Prostate gland (tissue), 2 donors: ENCODE results near the gene PEF1. TPM values are rescaled to one million over a fixed set of nuclear protein-coding genes. Genes with fewer than 3 reads are reported as not detected.

Source experiments
- DNase-seq: peaks from one replicate; pipeline ENCODE4 v3.0.0-alpha.2; 2019; ENCODE audit warnings: low spot score
- H3K27ac ChIP-seq, 2 donors: fragments of 200-600 bp; sonication (generic); 2 replicates each; pipeline ENCODE4 v1.5.1; 2017 to 2019
- H3K27me3 ChIP-seq: fragments of 200-600 bp; sonication (generic); replicated peaks from 2 replicates; pipeline ENCODE4 v1.5.1; 2019; ENCODE audit not compliant: insufficient read depth
- H3K36me3 ChIP-seq, 2 donors: fragments of 200-600 bp; sonication (generic); 1 replicate in 1 of 2; 2 replicates in 1 of 2; pipeline versions ENCODE4 v1.5.1 to v1.8.1; 2017 to 2019
- H3K4me1 ChIP-seq: fragments of 200-600 bp; sonication (generic); replicated peaks from 2 replicates; pipeline ENCODE4 v1.5.1; 2019
- H3K4me3 ChIP-seq, 2 donors: fragments of 200-600 bp; sonication (generic); 2 replicates each; pipeline ENCODE4 v1.5.1; 2017 to 2019
- H3K9me3 ChIP-seq: fragments of 200-600 bp; sonication (generic); 2 replicates; pipeline ENCODE4 v1.5.1; 2017
- CTCF ChIP-seq, 4 experiments: fragments of 200-600 bp in 2 of 4; fragments of 450-650 bp in 2 of 4; sonication (generic) in 2 of 4; IDR thresholded peaks; 1 replicate in 3 of 4; 2 replicates in 1 of 4; pipeline ENCODE4 v1.5.1; 2016 to 2019; ENCODE audit warnings: antibody characterized with exemption in 4 of 4, mild to moderate bottlenecking in 2 of 4, moderate library complexity in 2 of 4
- POLR2A ChIP-seq: fragments of 450-650 bp; IDR thresholded peaks from one replicate; pipeline ENCODE4 v1.6.1; 2016; ENCODE audit warnings: antibody characterized with exemption, mild to moderate bottlenecking
- POLR2AphosphoS5 ChIP-seq: sonication (generic); formaldehyde crosslinking; IDR thresholded peaks from one replicate; pipeline ENCODE4 v1.6.1; 2017; ENCODE audit warnings: antibody characterized with exemption
- WGBS: methylation state at CpG from one replicate; pipeline ENCODE4 v1.1.5; 2018; 5-methylcytosine and 5-hydroxymethylcytosine counted together
- intact Hi-C: fragments of 100-400 bp; cut with DNase I; formaldehyde crosslinking; loops from one replicate; pipeline ENCODE4 v1.14.2; 2022
- total RNA-seq, 2 donors: library from RNA; depleted of rRNA; stranded (reverse); fragments of >200 nt; gene quantifications; one replicate each; pipeline ENCODE4 v1.1.0, GENCODE V29; 2016

Gene PEF1
- total RNA-seq, 2 donors from 2014 or later: 83.1 to 99.5 TPM

- peak; percentile 48 for DNase-seq
- intact Hi-C loops: no loop called here
- TF ChIP-seq POLR2AphosphoS5 (peak; percentile 55), CTCF (IDR thresholded peaks at IDR 0.05) (no peak), POLR2A (no peak)
- WGBS: 62% methylated on average over 13 of the region's 13 CpGs
- H3K27me3 ChIP-seq: no peaks in the 10 kb centered on the region
- no peaks in the 10 kb centered on the region for H3K9me3 ChIP-seq
- H3K4me3 ChIP-seq: no peak overlapping the region
- H3K36me3 ChIP-seq: no peaks in the 10 kb centered on the region
- no peaks in the 10 kb centered on the region for H3K4me1 ChIP-seq
- peak overlapping the region; percentile 66 to 68 for H3K27ac ChIP-seq
These were observed 60.4 kb downstream of the PEF1 start for GRCh38 chr1:31583995-31584868.

GRCh38 chr1:31583082-31583994 lies 61.3 kb downstream of the PEF1 start:
- Histone ChIP-seq H3K4me3 (no peak overlapping the region), H3K27ac (peak overlapping the region; percentile 66 to 68), H3K36me3 (no peaks in the 10 kb centered on the region), H3K4me1 (no peaks in the 10 kb centered on the region), H3K9me3 (no peaks in the 10 kb centered on the region), H3K27me3 (no peaks in the 10 kb centered on the region)
- intact Hi-C loops: no loop called here
- 74% methylated on average over 16 of the region's 16 CpGs for WGBS
- DNase-seq: no peak
- no peak for TF ChIP-seq CTCF (IDR thresholded peaks at IDR 0.05)
- no peak for TF ChIP-seq POLR2AphosphoS5
- no peak for TF ChIP-seq POLR2A

- no peaks in the 10 kb centered on the region for H3K4me1 ChIP-seq
- no peaks in the 10 kb centered on the region for H3K9me3 ChIP-seq
- intact Hi-C loops: no loop called here
- TF ChIP-seq POLR2A (no peak), CTCF (IDR thresholded peaks at IDR 0.05) (no peak), POLR2AphosphoS5 (no peak)
- no peak for DNase-seq
- no peaks in the 10 kb centered on the region for H3K36me3 ChIP-seq
- H3K27ac ChIP-seq: peak overlapping the region; percentile 66 to 68
- no peak overlapping the region for H3K4me3 ChIP-seq
- 72% methylated on average over 12 of the region's 12 CpGs for WGBS
- H3K27me3 ChIP-seq: no peaks in the 10 kb centered on the region
These were observed 62.6 kb downstream of the PEF1 start for GRCh38 chr1:31581821-31582810.

- no peaks in the 10 kb centered on the region for H3K9me3 ChIP-seq
- TF ChIP-seq POLR2AphosphoS5: no peak
- TF ChIP-seq POLR2A: no peak
- TF ChIP-seq CTCF (IDR thresholded peaks at IDR 0.05): no peak
- 71% methylated on average over 15 of the region's 15 CpGs for WGBS
- intact Hi-C loops: no loop called here
- H3K4me3 ChIP-seq: no peak overlapping the region
- no peaks in the 10 kb centered on the region for H3K36me3 ChIP-seq
- peak overlapping the region; percentile 66 to 68 for H3K27ac ChIP-seq
- H3K4me1 ChIP-seq: no peaks in the 10 kb centered on the region
- no peak for DNase-seq
- no peaks in the 10 kb centered on the region for H3K27me3 ChIP-seq
These were observed 63.6 kb downstream of the PEF1 start for GRCh38 chr1:31580891-31581603.
